ENCODE results near the gene OSTC. TPM values are rescaled to one million over a fixed set of nuclear protein-coding genes. Genes with fewer than 3 reads are reported as not detected.

The OSTC gene
- total RNA-seq, 4 donors from 2014 or later, result 82.9 to 1,618 (median 118) TPM

- no peak overlapping the region for H3K27ac ChIP-seq
- peaks cover 75 to 80% of the 10 kb centered on the region in 2 donors for H3K36me3 ChIP-seq
- H3K9me3 ChIP-seq, result no peaks in the 10 kb centered on the region
- TF ChIP-seq CTCF (IDR thresholded peaks at IDR 0.05) (no peak), POLR2A (IDR thresholded peaks at IDR 0.05) (no peak)
- no peaks in the 10 kb centered on the region for H3K27me3 ChIP-seq
- peaks cover 5 to 7% of the 10 kb centered on the region in 2 donors for H3K4me1 ChIP-seq
- intact Hi-C loops (cut with DNase I), result no loop called here
- 97% methylated on average over 1 of the region's 1 CpG for WGBS, 2 donors
- DNase-seq, result no peak
- no peak overlapping the region for H3K4me3 ChIP-seq (replicated peaks in 1 of 3)
These were observed 24.3 kb upstream of the OSTC start for GRCh38 chr4:108626056-108626455.

- Histone ChIP-seq H3K9me3 (no peaks in the 10 kb centered on the region), H3K4me3 (replicated peaks in 1 of 3) (no peak overlapping the region), H3K4me1 (no peaks in the 10 kb centered on the region), H3K27ac (no peak overlapping the region), H3K36me3 (peaks cover 76 to 78% of the 10 kb centered on the region in 2 donors), H3K27me3 (no peaks in the 10 kb centered on the region)
- no peak for DNase-seq
- TF ChIP-seq CTCF (IDR thresholded peaks at IDR 0.05) (no peak), POLR2A (IDR thresholded peaks at IDR 0.05) (no peak)
- intact Hi-C loops (cut with DNase I), result no loop called here
These were observed 22.0 kb upstream of the OSTC start for GRCh38 chr4:108628411-108628810.

- Histone ChIP-seq H3K27me3 (no peaks in the 10 kb centered on the region), H3K4me3 (replicated peaks in 1 of 3) (no peak overlapping the region), H3K27ac (no peak overlapping the region), H3K4me1 (no peaks in the 10 kb centered on the region), H3K9me3 (no peaks in the 10 kb centered on the region), H3K36me3 (peaks cover 29 to 32% of the 10 kb centered on the region in 2 donors)
- 87 to 90% methylated on average over 8 of the region's 8 CpGs for WGBS, 2 donors
- DNase-seq, result no peak
- TF ChIP-seq POLR2A (IDR thresholded peaks at IDR 0.05) (no peak), CTCF (IDR thresholded peaks at IDR 0.05) (no peak)
- intact Hi-C loops (cut with DNase I), result no loop called here
These were observed 15.2 kb upstream of the OSTC start for GRCh38 chr4:108635070-108635655.

- no peaks in the 10 kb centered on the region for H3K27me3 ChIP-seq
- intact Hi-C loops (cut with DNase I), result no loop called here
- peaks cover 22% of the 10 kb centered on the region in 2 donors for H3K36me3 ChIP-seq
- no peaks in the 10 kb centered on the region for H3K9me3 ChIP-seq
- H3K4me1 ChIP-seq, result no peaks in the 10 kb centered on the region
- TF ChIP-seq POLR2A (IDR thresholded peaks at IDR 0.05), result no peak
- TF ChIP-seq CTCF (IDR thresholded peaks at IDR 0.05), result no peak
- DNase-seq, result no peak
- no peak overlapping the region for H3K4me3 ChIP-seq (replicated peaks in 1 of 3)
- no peak overlapping the region for H3K27ac ChIP-seq
- WGBS, 2 donors, result 84 to 87% methylated on average over 1 of the region's 1 CpG
These were observed 14.2 kb upstream of the OSTC start for GRCh38 chr4:108636246-108636645.

GRCh38 chr4:108637856-108638255, 12.5 kb upstream of the OSTC start:
- Histone ChIP-seq H3K9me3 (no peaks in the 10 kb centered on the region), H3K4me1 (no peaks in the 10 kb centered on the region), H3K27ac (no peak overlapping the region), H3K4me3 (replicated peaks in 1 of 3) (no peak overlapping the region), H3K27me3 (no peaks in the 10 kb centered on the region), H3K36me3 (peaks cover 10 to 17% of the 10 kb centered on the region in 2 donors)
- WGBS, 2 donors, result 63 to 67% methylated on average over 2 of the region's 2 CpGs
- intact Hi-C loops (cut with DNase I), result no loop called here
- DNase-seq, result no peak
- TF ChIP-seq POLR2A (IDR thresholded peaks at IDR 0.05) (no peak), CTCF (IDR thresholded peaks at IDR 0.05) (no peak)
